Sigmoid colon (tissue), 4 donors: ENCODE results near the gene NEUROG1.

ENCODE experiments used
- CTCF ChIP-seq, 4 experiments: fragments of 450-650 bp in 3 of 4; fragments of 200-600 bp in 1 of 4; IDR thresholded peaks; one replicate each; pipeline ENCODE4 v1.5.1; 2016 to 2019; ENCODE audit warnings: antibody characterized with exemption in 4 of 4, mild to moderate bottlenecking in 3 of 4, moderate library complexity in 2 of 4
- POLR2A ChIP-seq, 2 donors: fragments of 450-650 bp; IDR thresholded peaks; one replicate each; pipeline ENCODE4 v1.6.1; 2016; ENCODE audit warnings: antibody characterized with exemption in 2 of 2, mild to moderate bottlenecking in 2 of 2, moderate library complexity in 2 of 2
- POLR2AphosphoS5 ChIP-seq, 4 donors: sonication (generic); formaldehyde crosslinking; IDR thresholded peaks; one replicate each; pipeline ENCODE4 v1.6.1; 2017; ENCODE audit warnings: antibody characterized with exemption in 4 of 4

- no peak for TF ChIP-seq CTCF (IDR thresholded peaks at IDR 0.05)
- no peak for TF ChIP-seq POLR2AphosphoS5 (IDR thresholded peaks at IDR 0.05)
- TF ChIP-seq POLR2A (IDR thresholded peaks at IDR 0.05): no peak
Observed at GRCh38 chr5:135504376-135504775, 31.4 kb downstream of the NEUROG1 start.
